T-cell (primary cell): ENCODE measurements around the gene CLNS1A. TPM values are rescaled to one million over a fixed set of nuclear protein-coding genes. Genes with fewer than 3 reads are reported as not detected.

ENCODE experiments used
- ATAC-seq, 4 experiments: fragments of 200-7000 bp in 3 of 4; fragments of 150-1000 bp in 1 of 4; cut with Tn5 transposase; replicated peaks in 1 of 4; 1 replicate in 3 of 4; 2 replicates in 1 of 4; pipeline ENCODE4 v1.10.0; 2021; ENCODE audit warnings: moderate library complexity in 3 of 4, mild to moderate bottlenecking in 2 of 4, moderate number of reproducible peaks in 1 of 4
- CTCF ChIA-PET, 2 donors: fragments of 300-600 bp; sonication (Branson Sonifier 250); formaldehyde crosslinking; loops; one replicate each; lab custom pipeline; 2022; ENCODE audit warnings: antibody characterized with exemption in 2 of 2; lab: Charles Lee
- POLR2A ChIA-PET, 2 donors: fragments of 300-600 bp; sonication (Branson Sonifier 250); formaldehyde crosslinking; loops; one replicate each; lab custom pipeline; 2022; ENCODE audit warnings: antibody characterized with exemption in 2 of 2; lab: Charles Lee
- DNase-seq, 35 experiments: peaks; one replicate each; pipeline versions ENCODE4 v3.0.0 to v3.0.0-alpha.2; 2013 to 2023
- H3K27ac ChIP-seq: one replicate; pipeline ENCODE4 v1.5.1; 2013; ENCODE audit warnings: low read length
- H3K27me3 ChIP-seq, 2 experiments: replicated peaks in 1 of 2; 1 replicate in 1 of 2; 2 replicates in 1 of 2; pipeline versions ENCODE4 v1.6.1 to v1.7.0; 2013; ENCODE audit warnings: low read length in 1 of 2, mixed read lengths in 1 of 2; ENCODE audit not compliant: control insufficient read depth in 2 of 2, insufficient read depth in 2 of 2; ENCODE audit errors: extremely low read depth in 1 of 2
- H3K36me3 ChIP-seq, 2 donors: 1 replicate in 1 of 2; 2 replicates in 1 of 2; pipeline versions ENCODE4 v1.6.1 to v1.7.0; 2013; ENCODE audit warnings: low read length in 1 of 2; ENCODE audit not compliant: control insufficient read depth in 2 of 2, insufficient read depth in 1 of 2; ENCODE audit errors: extremely low read depth in 1 of 2
- H3K4me1 ChIP-seq, 2 experiments: 1 replicate in 1 of 2; 2 replicates in 1 of 2; pipeline versions ENCODE4 v1.6.1 to v1.7.0; 2013; ENCODE audit warnings: low read length in 2 of 2, mixed read lengths in 1 of 2; ENCODE audit not compliant: insufficient read depth in 2 of 2, control insufficient read depth in 1 of 2; ENCODE audit errors: extremely low read depth in 1 of 2
- H3K4me3 ChIP-seq, 2 donors: 1 replicate in 1 of 2; 2 replicates in 1 of 2; pipeline versions ENCODE4 v1.5.1 to v1.7.0; 2013; ENCODE audit warnings: mild to moderate bottlenecking in 2 of 2, low read length in 1 of 2, moderate library complexity in 1 of 2; ENCODE audit not compliant: control insufficient read depth in 1 of 2; ENCODE audit errors: extremely low read depth in 1 of 2
- H3K9me3 ChIP-seq: 2 replicates; pipeline ENCODE4 v1.7.0; 2013
- H3K27ac Mint-ChIP-seq, 2 donors: one replicate each; pipeline ENCODE4 v1.8.0; 2020 to 2021; ENCODE audit warnings: mild to moderate bottlenecking in 2 of 2, mixed read lengths in 2 of 2
- H3K27me3 Mint-ChIP-seq, 2 donors: one replicate each; pipeline ENCODE4 v1.8.0; 2021 to 2022; ENCODE audit warnings: mixed read lengths in 2 of 2
- H3K36me3 Mint-ChIP-seq: one replicate; pipeline ENCODE4 v1.8.0; 2021; ENCODE audit warnings: mixed read lengths
- H3K4me1 Mint-ChIP-seq, 3 donors: one replicate each; pipeline ENCODE4 v1.8.0; 2020 to 2022; ENCODE audit warnings: mixed read lengths in 3 of 3, mild to moderate bottlenecking in 1 of 3
- H3K4me3 Mint-ChIP-seq, 3 donors: one replicate each; pipeline ENCODE4 v1.8.0; 2020 to 2022; ENCODE audit warnings: mild to moderate bottlenecking in 3 of 3, mixed read lengths in 3 of 3, moderate library complexity in 3 of 3
- H3K9me3 Mint-ChIP-seq, 3 donors: one replicate each; pipeline ENCODE4 v1.8.0; 2020 to 2022; ENCODE audit warnings: mixed read lengths in 3 of 3
- WGBS: methylation state at CpG from one replicate; pipeline ENCODE4 v1.1.5; 2013; ENCODE audit warnings: missing lambda C conversion rate; ENCODE audit not compliant: insufficient coverage; 5-methylcytosine and 5-hydroxymethylcytosine counted together
- total RNA-seq, 35 experiments: library from RNA in 6 of 35; stranded (reverse) in 6 of 35; fragments of 120-200 nt in 1 of 35; gene quantifications; one replicate each; pipeline versions ENCODE4 v1.2.1 to v1.2.4 and lab custom pipeline; 2013 to 2026

Gene CLNS1A
- total RNA-seq, 5 donors from 2014 or later (not counting 1 experiment from before 2014, with no cell fraction given), result 69.6 to 112 (median 103) TPM

GRCh38 chr11:77568916-77569675 lies 68.5 kb downstream of the CLNS1A start:
- peaks cover 21 to 30% of the 10 kb centered on the region in 2 donors for H3K27me3 Mint-ChIP-seq
- Histone ChIP-seq H3K27me3 (peaks cover 0 to 11% of the 10 kb centered on the region in 2 experiments), H3K4me3 (no peak overlapping the region), H3K36me3 (no peaks in the 10 kb centered on the region), H3K27ac (no peak overlapping the region), H3K4me1 (no peaks in the 10 kb centered on the region), H3K9me3 (no peaks in the 10 kb centered on the region)
- ChIA-PET POLR2A (no interaction called here), CTCF (interaction anchor here in 1 of 2 donors (0.6 kb wide), 1 partner anchor 158 kb away, joined by 4 read pairs; no protein-coding TSS in a partner anchor)
- no peaks in the 10 kb centered on the region for H3K36me3 Mint-ChIP-seq
- no peak overlapping the region for H3K4me3 Mint-ChIP-seq
- WGBS, result 100% methylated on average over 1 of the region's 3 CpGs
- H3K4me1 Mint-ChIP-seq, result no peaks in the 10 kb centered on the region
- ATAC-seq (no peak), DNase-seq (no peak)
- peaks cover 0 to 4% (median 3%) of the 10 kb centered on the region in 3 donors for H3K9me3 Mint-ChIP-seq
- H3K27ac Mint-ChIP-seq, result no peak overlapping the region

- H3K27ac Mint-ChIP-seq, result no peak overlapping the region
- H3K9me3 Mint-ChIP-seq, result peaks cover 0 to 9% (median 3%) of the 10 kb centered on the region in 3 donors
- peaks cover 0 to 11% of the 10 kb centered on the region in 2 experiments for H3K27me3 ChIP-seq
- ChIA-PET CTCF (no interaction called here), POLR2A (no interaction called here)
- 71% methylated on average over 4 of the region's 4 CpGs for WGBS
- no peaks in the 10 kb centered on the region for H3K9me3 ChIP-seq
- no peaks in the 10 kb centered on the region for H3K36me3 Mint-ChIP-seq
- H3K4me1 Mint-ChIP-seq, result no peaks in the 10 kb centered on the region
- no peak overlapping the region for H3K27ac ChIP-seq
- no peaks in the 10 kb centered on the region for H3K36me3 ChIP-seq
- peaks cover 21 to 30% of the 10 kb centered on the region in 2 donors for H3K27me3 Mint-ChIP-seq
- ATAC-seq (no peak), DNase-seq (no peak)
- no peak overlapping the region for H3K4me3 Mint-ChIP-seq
- H3K4me3 ChIP-seq, result no peak overlapping the region
- H3K4me1 ChIP-seq, result no peaks in the 10 kb centered on the region
Measured at GRCh38 chr11:77568306-77568705, 69.3 kb downstream of the CLNS1A start.

Other genes starting within 250 kb of the CLNS1A start
- gene PAK1, start 163.7 kb downstream of the CLNS1A start, total RNA-seq, result 10 to 100 TPM; 15.9 to 28.0 (median 18.7) TPM
- under 1 TPM in 4 of 5 donors, not detected in 1; 0.19 to 0.49 (median 0.28) TPM for gene AQP11, start 47.8 kb downstream of the CLNS1A start, total RNA-seq
- 10 to 100 TPM; 81.5 to 96.8 (median 91.2) TPM for gene RSF1, start 182.9 kb upstream of the CLNS1A start, total RNA-seq
- gene AAMDC, start 183.3 kb upstream of the CLNS1A start, total RNA-seq, result 10 to 100 TPM in 2 of 5 donors, 1 to 10 TPM in 3; 4.0 to 11.1 (median 7.0) TPM